Activated T-helper 1 cell treated with Interleukin-2 at 50 U/mL for 16 hours (primary cell): ENCODE data around the gene MRPL43.
"Not testable (repeated sequence)": the region's sequence is repeated elsewhere in the genome, so short reads cannot be mapped to it uniquely, and the experiment has no call there.

Source experiments
- DNase-seq: peaks from one replicate; pipeline ENCODE4 v3.0.0-alpha.2; 2020; ENCODE audit warnings: low read depth

The MRPL43 gene

DNA sequence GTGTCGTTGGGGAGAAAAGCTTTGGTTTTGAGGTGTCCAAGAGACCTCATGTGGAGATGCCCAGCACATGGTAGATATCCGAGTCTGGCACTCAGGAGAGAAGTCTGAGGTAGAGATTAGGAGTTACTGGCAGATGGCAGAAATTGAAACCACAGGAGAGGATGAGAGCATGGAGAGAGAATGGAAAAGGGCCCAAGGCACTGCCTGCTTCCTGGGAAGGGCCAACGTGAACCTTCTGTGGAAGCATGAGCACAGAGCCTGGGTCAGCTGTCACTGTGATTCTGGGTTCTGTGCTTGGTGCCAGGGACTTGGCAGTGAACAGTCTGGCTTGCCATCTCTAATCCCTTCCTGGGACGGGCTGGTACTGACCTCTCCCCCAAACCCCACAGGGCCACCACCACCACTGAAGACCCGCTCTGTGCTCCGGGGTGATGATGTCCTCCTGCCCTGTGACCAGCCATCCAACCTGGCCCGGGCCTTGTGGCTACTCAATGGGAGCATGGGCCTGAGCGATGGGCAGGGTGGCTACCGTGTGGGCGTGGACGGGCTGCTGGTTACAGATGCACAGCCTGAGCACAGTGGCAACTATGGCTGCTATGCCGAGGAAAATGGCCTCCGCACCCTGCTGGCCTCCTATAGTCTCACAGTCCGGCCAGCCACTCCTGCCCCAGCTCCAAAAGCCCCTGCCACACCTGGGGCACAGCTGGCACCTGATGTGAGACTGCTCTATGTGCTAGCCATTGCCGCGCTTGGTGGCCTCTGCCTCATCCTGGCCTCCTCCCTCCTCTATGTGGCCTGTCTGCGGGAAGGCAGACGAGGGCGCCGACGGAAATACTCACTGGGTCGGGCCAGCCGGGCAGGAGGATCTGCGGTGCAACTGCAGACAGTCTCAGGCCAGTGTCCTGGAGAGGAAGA is 4.1 kb downstream of the MRPL43 start:
- DNase-seq: no peak

DNA sequence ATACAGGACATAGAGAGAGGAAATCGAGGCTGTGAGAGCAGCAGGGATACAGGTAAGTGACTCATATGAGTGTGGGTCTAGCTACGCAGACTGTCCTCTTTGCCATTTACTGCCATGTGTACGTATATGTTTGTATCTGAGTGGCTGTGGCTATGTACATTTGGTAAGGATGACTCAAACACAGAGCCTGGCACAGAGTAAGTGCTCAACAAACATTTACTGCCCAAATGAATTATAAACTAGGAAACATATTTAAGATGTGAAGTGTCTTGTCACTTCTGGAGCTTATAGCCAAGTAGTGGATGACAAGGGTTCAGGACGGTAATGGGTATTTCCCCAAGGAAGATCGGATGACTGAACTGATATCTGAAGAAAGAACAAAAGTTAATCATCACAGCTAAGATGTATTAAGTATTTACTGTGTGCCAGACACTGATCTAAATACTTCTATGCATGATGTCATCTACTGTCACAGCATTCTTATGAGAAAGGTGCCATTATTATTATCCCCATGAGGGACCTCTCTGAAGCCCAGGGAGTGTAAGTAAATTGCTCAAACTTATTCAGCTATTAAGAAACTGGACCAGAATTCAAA is 6.0 kb downstream of the MRPL43 start:
- no peak for DNase-seq

DNA sequence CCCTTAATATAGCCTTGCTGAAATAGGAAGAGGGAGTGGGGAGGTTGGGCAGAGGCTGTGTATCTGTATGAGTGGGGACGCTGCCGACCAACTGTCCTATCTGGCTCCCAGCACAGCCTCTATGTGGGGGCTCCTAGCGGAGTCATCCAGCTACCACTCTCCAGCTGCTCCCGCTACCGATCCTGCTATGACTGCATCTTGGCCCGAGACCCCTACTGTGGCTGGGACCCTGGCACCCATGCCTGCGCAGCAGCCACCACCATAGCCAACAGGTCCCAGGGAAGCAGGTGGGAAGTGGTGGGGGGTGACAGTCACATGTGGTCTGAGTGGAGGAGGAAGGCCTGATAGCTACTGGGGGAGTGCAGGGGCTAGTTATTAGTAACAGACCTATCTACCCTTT is 6.6 kb downstream of the MRPL43 start:
- DNase-seq: no peak

DNA sequence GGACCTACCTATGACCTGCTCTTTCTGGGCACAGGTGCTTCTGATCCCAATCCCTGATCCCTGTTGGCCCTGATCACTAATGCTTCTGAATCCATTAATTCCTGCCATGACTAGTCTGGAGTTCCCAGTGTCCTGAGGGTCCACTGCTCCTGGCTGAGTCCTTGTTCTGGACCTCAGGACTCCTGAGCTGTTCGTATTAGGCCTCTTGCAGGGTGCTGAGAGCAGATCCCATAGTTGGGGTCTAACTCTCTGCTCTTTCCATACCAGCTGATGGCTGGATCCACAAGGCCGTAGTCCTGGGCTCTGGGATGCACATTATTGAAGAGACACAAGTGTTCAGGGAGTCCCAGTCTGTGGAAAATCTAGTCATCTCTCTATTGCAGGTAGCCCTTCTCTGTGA is 7.0 kb downstream of the MRPL43 start:
- DNase-seq: no peak

DNA sequence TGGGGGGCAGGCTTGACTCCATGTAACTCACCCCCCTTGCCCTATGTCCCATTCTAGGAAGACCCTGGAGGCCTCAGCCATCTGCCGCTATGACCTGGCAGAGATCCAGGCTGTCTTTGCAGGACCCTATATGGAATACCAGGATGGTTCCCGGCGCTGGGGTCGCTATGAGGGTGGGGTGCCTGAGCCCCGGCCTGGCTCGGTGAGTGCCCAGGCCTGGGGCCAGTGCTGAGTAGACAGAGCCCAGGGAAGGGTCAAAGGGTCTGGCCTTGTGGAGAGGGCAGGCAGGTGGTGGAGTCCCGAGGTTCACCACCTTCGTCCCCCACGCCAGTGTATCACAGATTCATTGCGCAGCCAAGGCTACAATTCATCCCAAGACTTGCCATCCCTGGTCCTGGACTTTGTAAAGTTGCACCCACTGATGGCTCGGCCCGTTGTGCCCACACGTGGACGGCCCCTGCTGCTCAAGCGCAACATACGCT is 7.5 kb downstream of the MRPL43 start:
- DNase-seq: no peak

DNA sequence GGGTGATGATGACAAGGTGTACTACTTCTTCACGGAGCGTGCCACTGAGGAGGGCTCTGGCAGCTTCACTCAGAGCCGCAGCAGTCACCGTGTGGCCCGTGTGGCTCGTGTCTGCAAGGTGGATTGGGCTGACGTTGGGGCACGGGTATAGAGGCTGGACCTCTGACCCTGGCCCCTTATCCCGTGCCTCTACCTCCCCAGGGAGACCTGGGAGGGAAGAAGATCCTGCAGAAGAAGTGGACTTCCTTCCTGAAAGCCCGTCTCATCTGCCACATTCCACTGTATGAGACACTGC is 8.4 kb downstream of the MRPL43 start:
- DNase-seq: no peak

DNA sequence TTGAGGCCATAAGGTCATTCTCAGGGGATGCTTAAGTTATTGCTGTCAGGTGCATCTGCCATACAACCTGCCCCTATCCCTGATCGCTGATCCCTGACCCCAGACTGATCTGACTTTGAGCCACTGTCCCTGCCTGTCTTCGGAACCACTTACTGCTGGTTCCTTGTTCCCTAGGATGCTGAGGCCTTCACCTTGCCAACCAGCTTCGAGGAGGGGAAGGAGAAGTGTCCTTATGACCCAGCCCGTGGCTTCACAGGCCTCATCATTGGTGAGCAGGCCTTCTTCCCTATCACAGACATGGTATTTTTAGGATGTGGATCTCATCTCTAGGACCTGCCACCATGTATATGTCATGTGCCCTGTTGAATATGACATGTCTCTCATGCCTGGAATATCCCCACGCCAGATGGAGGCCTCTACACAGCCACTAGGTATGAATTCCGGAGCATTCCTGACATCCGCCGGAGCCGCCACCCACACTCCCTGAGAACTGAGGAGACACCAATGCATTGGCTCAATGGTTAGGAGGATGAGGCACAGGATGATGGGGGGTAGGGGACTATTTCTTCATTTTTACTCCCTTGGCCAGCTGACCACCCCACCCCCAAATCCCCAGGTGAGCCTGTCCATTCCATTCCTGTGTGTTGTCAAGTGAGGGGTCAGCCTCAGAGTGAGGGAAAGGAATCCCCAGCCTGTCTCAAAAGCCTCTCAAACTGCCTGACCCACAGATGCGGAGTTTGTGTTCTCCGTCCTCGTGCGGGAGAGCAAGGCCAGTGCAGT is 9.0 kb downstream of the MRPL43 start:
- DNase-seq: no peak

DNA sequence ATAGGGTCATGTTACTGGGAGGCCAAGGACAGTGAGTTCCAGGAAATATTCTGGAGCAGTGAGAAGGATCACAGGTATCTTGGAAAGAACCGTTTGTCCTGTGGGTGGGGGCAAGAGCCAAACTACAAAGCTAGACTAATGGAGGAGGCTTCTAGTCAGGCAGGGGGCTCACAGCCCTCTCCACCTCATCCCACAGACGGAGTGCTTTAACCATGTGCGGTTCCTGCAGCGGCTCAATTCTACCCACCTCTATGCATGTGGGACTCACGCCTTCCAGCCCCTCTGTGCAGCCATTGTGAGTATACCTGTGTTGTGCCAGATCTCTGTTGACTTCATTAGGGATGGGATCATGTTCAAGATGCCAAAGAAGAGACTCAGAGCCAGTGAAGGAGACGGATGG is 9.9 kb downstream of the MRPL43 start:
- DNase-seq: no peak

DNA sequence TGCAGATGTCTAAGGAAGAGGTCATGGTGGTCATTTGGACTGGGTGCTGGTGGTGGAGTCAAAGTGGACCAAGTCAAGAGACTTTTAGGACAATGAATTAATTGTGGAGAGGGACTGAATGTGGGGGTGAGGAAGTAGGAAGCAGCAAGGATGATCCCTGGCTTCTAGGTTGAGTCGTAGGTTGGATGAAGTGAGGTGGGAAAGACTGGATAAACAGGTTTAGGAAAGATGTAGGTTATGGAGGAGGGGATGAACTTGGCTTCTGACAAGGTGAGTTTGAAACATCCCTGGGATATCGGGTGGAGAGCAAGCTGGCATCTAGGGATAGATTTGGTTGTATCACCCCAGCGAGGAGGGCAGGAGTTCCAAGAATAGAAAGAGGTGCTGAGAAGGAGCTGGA is 10.4 kb downstream of the MRPL43 start:
- no peak for DNase-seq

DNA sequence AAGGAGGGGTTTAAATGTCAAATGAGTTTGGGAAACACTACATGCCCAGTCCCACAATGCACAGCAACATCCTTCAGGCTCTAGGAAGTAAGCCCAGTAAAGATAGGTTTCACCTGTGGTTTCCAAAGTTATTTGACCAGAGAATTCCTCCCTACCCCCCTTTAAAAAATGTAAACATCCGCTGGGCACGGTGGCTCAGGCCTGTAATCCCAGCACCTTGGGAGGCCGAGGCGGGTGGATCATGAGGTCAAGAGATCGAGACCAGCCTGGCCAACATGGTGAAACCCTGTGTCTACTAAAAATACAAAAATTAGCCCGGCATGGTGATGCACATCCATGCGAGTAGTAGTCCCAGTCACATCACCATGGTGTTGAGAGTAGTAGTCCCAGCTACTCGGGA is 11.9 kb downstream of the MRPL43 start:
- not testable (repeated sequence) for DNase-seq

DNA sequence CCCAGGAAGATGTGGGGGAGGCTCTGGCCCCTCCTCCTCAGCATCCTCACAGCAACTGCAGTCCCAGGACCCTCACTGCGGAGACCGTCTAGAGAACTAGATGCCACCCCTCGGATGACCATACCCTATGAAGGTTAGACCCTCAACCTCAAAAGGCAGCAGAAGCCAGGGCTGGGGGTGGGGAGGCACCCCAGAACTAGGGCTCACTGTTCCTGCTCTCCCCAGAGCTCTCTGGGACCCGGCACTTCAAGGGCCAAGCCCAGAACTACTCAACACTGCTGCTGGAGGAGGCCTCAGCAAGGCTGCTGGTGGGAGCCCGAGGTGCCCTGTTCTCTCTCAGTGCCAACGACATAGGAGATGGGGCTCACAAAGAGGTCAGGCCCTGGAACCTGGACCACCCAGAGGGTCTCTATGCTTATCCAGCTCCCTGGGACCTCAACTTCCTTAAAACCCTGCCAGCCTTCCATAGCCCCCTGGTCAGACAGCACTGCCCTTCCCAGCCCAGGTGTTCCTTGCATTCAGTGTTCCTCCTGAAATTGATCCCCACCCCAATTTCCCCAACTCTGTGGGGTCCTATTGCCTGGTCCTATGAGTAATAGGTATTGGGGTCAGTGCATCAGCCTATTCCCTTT is 14.3 kb downstream of the MRPL43 start:
- no peak for DNase-seq

DNA sequence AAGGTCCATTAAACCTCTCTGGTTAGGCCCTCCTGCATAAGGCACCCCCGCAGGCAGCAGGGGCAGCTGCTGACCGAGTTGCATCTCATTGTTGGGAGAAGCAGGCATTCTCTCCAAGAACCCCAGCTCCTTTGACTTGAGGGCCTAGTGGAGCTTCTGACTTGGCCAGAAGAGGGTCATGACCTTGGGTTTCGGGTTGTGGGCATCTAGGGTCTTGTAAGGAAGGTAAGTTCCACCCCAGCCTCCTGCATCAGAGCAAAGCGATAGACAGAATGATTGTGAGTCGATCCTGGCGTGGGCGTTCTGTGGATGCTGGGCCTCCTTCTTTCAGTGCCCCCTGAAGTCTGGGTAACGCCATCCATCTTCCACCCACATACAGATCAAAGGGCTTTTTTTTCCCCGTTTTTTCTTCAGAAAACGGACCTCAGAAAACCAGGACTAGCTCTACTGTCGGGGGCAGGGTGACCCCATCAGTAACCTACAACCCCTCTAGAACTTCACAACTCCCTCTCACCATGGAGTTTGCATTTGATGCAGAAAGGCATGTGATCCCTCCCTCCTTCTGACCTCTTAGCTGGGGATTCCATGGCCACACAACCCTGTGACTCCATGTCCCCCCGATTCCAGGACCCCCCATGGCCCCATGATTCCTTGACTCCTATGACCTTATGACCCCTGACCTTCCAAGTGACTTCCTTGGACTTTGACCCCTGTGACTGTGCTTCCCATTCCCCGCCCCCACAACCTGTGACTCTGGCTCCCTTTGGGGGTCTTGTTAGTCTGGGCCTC is 15.0 kb downstream of the MRPL43 start:
- no peak for DNase-seq

DNA sequence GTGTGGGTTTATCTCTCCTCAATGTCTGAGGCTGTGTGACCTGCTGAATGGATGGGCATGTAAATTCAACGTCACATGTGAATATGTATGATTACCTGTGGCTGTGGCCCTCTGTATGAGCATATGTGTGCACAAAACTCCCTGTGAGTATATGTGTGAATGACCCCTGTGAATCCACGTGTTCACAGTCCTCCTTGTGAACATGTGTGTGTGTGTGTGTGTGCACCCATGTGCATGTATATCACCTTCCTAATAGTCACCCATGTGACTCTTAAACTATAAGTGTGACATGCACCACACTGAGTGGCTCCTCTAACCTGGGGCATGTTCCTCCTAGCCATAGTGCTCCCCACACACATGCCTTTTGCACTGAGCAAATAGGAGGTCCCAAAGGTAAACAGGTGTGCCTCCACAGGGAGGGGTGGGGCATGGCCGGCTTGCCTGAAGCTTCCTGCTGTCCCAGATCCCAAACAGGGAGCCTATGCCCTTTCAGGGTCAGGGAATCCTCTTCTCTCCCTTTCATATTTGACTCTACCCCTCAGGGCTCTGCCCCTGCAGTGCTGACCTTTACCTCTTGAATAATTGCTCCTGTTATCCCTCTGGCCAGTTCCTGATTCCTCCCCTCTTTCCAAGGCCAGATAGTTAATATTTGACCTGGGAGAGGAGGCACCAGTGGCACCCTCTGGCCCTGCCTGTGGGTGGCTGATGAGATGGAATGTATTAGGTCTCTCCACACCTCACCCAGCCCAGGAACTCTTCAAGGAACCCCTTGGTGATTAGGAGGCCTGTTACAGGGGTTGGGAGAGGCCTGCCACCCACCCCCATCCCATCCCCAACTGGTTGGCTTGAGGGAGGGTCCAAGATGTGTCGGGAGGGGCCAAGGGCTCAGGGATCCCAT is 16.1 kb downstream of the MRPL43 start:
- no peak for DNase-seq

DNA sequence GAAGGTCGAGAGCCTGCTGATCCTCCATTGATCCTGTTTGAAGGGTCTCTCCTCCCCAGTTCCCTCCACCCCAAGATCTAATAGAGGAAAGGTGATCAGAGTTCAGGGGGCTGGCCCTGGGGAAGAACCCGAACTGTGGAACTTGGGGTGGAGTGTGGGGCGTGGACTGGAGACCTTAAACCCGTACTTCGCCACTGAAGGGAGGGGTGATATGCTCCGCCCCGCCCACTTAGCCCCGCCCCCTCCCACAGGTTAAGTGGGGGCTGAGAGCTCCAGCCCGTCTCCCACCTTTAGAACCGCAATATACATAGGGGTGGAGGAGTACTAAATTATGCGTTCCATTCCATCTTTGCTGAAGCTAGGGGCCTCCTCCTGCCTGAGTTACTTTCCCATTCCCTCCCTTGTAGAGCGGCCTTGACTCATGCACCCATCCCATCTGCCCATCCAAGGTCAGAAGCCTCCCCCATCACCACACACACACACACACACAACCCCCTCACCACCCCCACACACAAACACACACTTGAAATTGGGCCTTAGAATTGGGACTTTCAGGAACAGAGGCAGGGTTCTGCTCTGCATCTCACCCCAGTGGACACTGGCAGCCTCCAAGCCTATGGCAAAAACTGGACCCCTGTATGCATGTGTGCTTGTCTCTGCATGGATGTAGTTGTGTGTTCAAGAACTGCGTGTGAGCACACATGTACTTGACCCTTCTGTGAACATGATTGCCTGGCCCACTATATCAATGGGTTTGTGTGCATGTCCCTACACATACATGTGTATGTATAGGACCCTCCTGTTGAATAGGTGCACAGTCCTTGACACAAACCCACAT is 17.0 kb downstream of the MRPL43 start:
- DNase-seq: no peak

DNA sequence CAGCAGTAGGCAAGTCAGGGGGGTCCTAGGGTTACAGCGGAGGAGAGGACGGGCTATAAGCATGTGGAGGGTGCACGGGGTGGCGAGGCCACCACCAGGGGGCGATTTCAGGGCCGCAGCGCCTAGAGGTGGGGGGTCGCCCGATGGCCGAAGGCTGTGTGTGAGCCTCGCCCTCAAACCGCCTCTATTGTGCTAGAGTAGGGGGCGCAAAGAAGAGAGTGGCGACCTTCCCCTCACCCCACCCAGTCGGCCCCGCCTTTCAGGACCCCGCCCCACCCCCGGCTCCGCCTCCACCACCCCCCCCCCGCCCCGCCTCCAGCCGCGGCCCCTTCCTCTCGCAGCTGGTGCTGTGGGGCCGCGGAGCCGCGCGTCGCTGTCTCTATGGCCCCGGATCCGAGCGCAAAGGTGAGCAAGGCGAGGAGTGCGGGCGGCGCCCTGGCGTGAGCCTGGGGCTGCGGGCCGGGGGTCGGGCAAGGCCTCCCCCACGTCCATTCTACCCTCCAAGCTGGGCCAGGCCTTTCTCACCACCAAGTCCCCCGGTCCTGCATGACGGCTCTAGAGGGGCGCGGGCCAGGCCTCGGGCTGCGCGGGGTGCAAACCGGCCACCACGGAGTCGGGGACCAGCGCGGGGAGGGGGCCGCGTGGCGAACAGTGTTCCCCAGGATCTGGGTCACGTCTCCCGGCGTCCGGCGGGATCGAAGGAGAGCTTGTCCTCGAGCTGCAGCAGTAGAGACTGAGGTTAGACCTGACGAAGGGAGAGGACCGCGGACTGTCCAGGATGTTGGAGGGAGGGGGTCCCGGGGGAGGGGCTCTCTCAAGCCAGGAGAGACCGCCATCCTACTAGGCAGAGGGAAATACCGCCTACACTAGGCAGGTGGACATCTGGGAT is 17.9 kb downstream of the MRPL43 start, which contains the start of gene SEMA4G:
Gene SEMA4G, plus strand, starts transcription at position 318 of the 889 bp plus-strand sequence. CDS start 3,409 bp downstream, outside the sequence.
- DNase-seq: peak; percentile 24

DNA sequence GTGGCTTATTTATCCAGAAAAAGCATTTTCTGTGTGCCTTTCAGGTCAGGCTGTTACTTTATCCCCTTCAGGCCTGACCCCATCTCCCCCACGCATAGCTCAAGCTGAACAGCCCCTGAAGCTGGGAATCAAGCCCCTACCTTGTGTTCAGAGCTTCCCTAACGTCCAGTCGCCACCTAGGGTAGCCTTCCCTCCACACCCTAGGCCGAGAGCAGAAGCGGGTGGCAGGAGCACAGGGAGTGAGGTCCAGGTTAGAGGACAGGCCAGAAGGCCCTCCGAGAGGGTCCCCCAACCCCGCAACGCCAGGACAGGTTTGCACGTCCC is 18.5 kb downstream of the MRPL43 start:
- no peak for DNase-seq

DNA sequence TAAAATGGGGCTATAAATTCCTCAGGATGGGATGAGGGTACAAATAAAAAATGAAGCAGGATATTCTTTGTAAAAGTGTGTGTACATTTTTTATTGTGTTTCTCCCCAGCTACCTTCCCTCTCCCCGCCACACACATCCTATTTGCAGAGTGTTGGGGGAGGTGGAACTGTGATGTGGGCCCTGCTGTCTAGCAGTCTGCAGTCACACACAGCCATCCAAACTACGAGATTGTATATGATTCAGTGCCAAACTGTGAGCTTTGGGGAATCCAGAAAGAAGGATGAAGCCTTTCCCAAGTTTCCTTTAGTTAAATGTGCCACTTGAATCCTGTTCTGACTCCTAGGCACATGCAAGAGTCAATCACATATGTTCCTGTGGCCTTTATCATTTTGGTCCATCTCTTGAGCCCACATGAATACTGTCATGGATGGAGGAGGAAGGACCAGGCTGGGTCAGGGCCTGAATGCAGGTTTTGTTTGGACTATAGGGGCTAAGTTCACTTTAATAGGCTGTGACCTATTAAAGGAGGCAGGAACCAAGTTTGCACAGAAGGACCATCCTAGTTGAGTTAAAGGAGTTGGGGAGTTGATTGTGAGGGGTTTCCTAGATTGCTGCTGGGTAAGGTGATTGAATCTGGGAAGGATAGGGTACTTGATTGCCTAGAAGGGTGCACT is 19.1 kb downstream of the MRPL43 start:
- no peak for DNase-seq

DNA sequence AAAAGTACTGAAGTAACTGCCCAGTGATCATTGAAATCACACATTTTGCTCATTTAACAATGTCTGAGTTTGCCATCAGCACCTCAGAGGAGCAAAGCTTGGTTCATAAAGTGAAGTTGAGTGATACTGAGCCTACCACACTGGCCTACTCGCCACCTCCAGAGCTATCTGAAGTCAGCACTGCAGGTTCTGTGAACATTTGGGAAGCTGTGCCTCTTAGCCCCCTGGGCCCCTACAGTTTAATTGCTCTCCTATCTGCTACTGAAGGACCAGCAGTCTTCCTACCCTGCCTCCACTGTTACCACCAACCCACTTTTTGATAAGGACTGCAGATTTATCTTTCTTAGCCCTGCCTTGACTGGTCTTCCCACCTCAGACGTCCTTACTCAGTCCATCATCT is 20.0 kb downstream of the MRPL43 start:
- no peak for DNase-seq
